GM18517 (cell line): ENCODE results near the gene MFSD12.
"Not testable (repeated sequence)": the region's sequence is repeated elsewhere in the genome, so short reads cannot be mapped to it uniquely, and the experiment has no call there.

Experiments
- ATAC-seq: cut with Tn5 transposase; IDR thresholded peaks from one replicate; pipeline ENCODE4 v1.9.1; 2021; ENCODE audit warnings: mild to moderate bottlenecking, moderate library complexity; ENCODE audit not compliant: unreplicated experiment

Gene MFSD12

GRCh38 chr19:3538965-3539755 is 18.2 kb downstream of the MFSD12 start, which contains the start of gene TEKTIP1:
TEKTIP1 (plus strand) TSS chr19:3539174; CDS start chr19:3539178, 4 bp downstream.
- no peak for ATAC-seq

- no peak for ATAC-seq
Measured at GRCh38 chr19:3538258-3538929, 19.0 kb downstream of the MFSD12 start.

GRCh38 chr19:3537438-3538240 is 19.7 kb downstream of the MFSD12 start:
- ATAC-seq, result no peak

- ATAC-seq, result no peak
Measured at GRCh38 chr19:3537101-3537437, 20.3 kb downstream of the MFSD12 start.

- ATAC-seq, result no peak
Measured at GRCh38 chr19:3536429-3537100, 20.8 kb downstream of the MFSD12 start.

- ATAC-seq, result no peak
Measured at GRCh38 chr19:3535981-3536380, 21.4 kb downstream of the MFSD12 start.

- no peak for ATAC-seq
Measured at GRCh38 chr19:3535563-3535965, 21.8 kb downstream of the MFSD12 start.

GRCh38 chr19:3535235-3535535 is 22.2 kb downstream of the MFSD12 start:
- ATAC-seq, result no peak

GRCh38 chr19:3534375-3535234 is 22.8 kb downstream of the MFSD12 start:
- ATAC-seq, result no peak

GRCh38 chr19:3533563-3534216 is 23.7 kb downstream of the MFSD12 start:
- ATAC-seq, result no peak

GRCh38 chr19:3533033-3533432 is 24.4 kb downstream of the MFSD12 start:
- no peak for ATAC-seq

GRCh38 chr19:3532154-3532786 is 25.1 kb downstream of the MFSD12 start:
- ATAC-seq, result no peak

GRCh38 chr19:3531716-3532115 is 25.7 kb downstream of the MFSD12 start:
- no peak for ATAC-seq

- ATAC-seq, result no peak
Measured at GRCh38 chr19:3530389-3530788, 27.0 kb downstream of the MFSD12 start.

- not testable (repeated sequence) for ATAC-seq
Measured at GRCh38 chr19:3529299-3529698, 28.1 kb downstream of the MFSD12 start.

GRCh38 chr19:3528539-3529211 is 28.7 kb downstream of the MFSD12 start:
- ATAC-seq, result no peak

- no peak for ATAC-seq
Measured at GRCh38 chr19:3528080-3528479, 29.3 kb downstream of the MFSD12 start.

- no peak for ATAC-seq
Measured at GRCh38 chr19:3527238-3527910, 30.0 kb downstream of the MFSD12 start.
